HCT116 (cell line): ENCODE data around the gene MAML3. TPM values are rescaled to one million over a fixed set of nuclear protein-coding genes. Genes with fewer than 3 reads are reported as not detected.

Source experiments
- ATAC-seq: fragments of 200-7000 bp; cut with Tn5 transposase; 2 replicates; pipeline ENCODE4 v1.9.1; 2020; ENCODE audit warnings: mild to moderate bottlenecking, moderate library complexity
- BruUV-seq: library from RNA; stranded (reverse); fragments of 400-500 nt; replicated peaks from 2 replicates; lab custom pipeline; 2021; lab: Mats Ljungman, UMichigan
- CTCF ChIA-PET: fragments of 300-600 bp; sonication (Branson Sonifier 250); formaldehyde crosslinking; loops from one replicate; lab custom pipeline; 2021; ENCODE audit warnings: antibody characterized with exemption; lab: Charles Lee
- POLR2A ChIA-PET: fragments of 300-600, 350-600 bp; sonication (Branson Sonifier 250); formaldehyde crosslinking; loops from one replicate; lab custom pipeline; 2021; ENCODE audit warnings: antibody characterized with exemption; lab: Charles Lee
- RAD21 ChIA-PET, 2 experiments: fragments of 300-600 bp; sonication (Branson Sonifier 250); formaldehyde crosslinking; loops; one replicate each; lab custom pipeline; 2023; ENCODE audit warnings: low total read pairs in 2 of 2; ENCODE audit not compliant: uncharacterized antibody in 2 of 2, unreplicated experiment in 2 of 2, low non-redundant PET in 1 of 2; lab: Charles Lee
- DNase-seq: peaks from one replicate; pipeline ENCODE4 v3.0.0-alpha.2; 2010; ENCODE audit warnings: low read depth, low spot score
- H2AFZ ChIP-seq: fragments of 200-600 bp; shearing (Covaris generic), sonication (generic); 2 replicates; pipeline ENCODE4 v1.6.1; 2017; ENCODE audit warnings: low read depth, mixed run types, mixed read lengths, antibody characterized with exemption, low read length; ENCODE audit not compliant: poor library complexity, severe bottlenecking
- H3K27ac ChIP-seq: 2 replicates; pipeline ENCODE4 v1.5.1; 2012; ENCODE audit warnings: low read depth, low read length
- H3K27me3 ChIP-seq: fragments of 200-600 bp; sonication (generic); 2 replicates; pipeline ENCODE4 v1.6.1; 2016; ENCODE audit warnings: mixed run types, low read length, mixed read lengths; ENCODE audit not compliant: insufficient read depth
- H3K36me3 ChIP-seq, 2 experiments: fragments of 200-500 bp in 1 of 2; fragments of 200-600 bp in 1 of 2; sonication (Bioruptor generic) in 1 of 2; sonication (generic) in 1 of 2; 2 replicates each; pipeline versions ENCODE4 v1.5.1 to v1.6.1; 2014 to 2016; ENCODE audit warnings: low read length in 2 of 2, inconsistent platforms in 1 of 2, mixed read lengths in 1 of 2, mixed run types in 1 of 2; ENCODE audit not compliant: insufficient read depth in 2 of 2, control insufficient read depth in 1 of 2
- H3K4me1 ChIP-seq, 2 experiments: fragments of 200-600 bp in 1 of 2; sonication (generic) in 1 of 2; 2 replicates each; pipeline versions ENCODE4 v1.5.1 to v1.6.1; 2012 to 2017; ENCODE audit warnings: low read length in 2 of 2, inconsistent platforms in 1 of 2, mild to moderate bottlenecking in 1 of 2, mixed read lengths in 1 of 2, mixed run types in 1 of 2, moderate library complexity in 1 of 2; ENCODE audit not compliant: insufficient read depth in 2 of 2, control insufficient read depth in 1 of 2
- H3K4me2 ChIP-seq: fragments of 200-600 bp; sonication (generic); 2 replicates; pipeline ENCODE4 v1.6.1; 2017; ENCODE audit warnings: mixed run types, low read length, mixed read lengths
- H3K4me3 ChIP-seq, 2 experiments: fragments of 200-600 bp in 1 of 2; sonication (generic) in 1 of 2; replicated peaks in 1 of 2; 2 replicates each; pipeline ENCODE4 v1.5.1; 2011 to 2016; ENCODE audit warnings: low read length in 2 of 2, control low read depth in 1 of 2, low read depth in 1 of 2, mild to moderate bottlenecking in 1 of 2, mixed read lengths in 1 of 2, mixed run types in 1 of 2
- H3K79me2 ChIP-seq: fragments of 200-600 bp; sonication (generic); 2 replicates; pipeline ENCODE4 v1.6.1; 2017; ENCODE audit warnings: mild to moderate bottlenecking, mixed run types, low read length, moderate library complexity, mixed read lengths; ENCODE audit not compliant: insufficient read depth
- H3K9ac ChIP-seq: fragments of 200-600 bp; sonication (generic); 2 replicates; pipeline ENCODE4 v1.6.1; 2016; ENCODE audit warnings: low read length, mixed read lengths
- H3K9me2 ChIP-seq: fragments of 200-600 bp; sonication (generic), shearing (Covaris generic); 2 replicates; pipeline ENCODE4 v1.6.1; 2017; ENCODE audit warnings: mixed run types, mild to moderate bottlenecking, moderate library complexity; ENCODE audit not compliant: insufficient read depth
- H3K9me3 ChIP-seq, 2 experiments: fragments of 200-500 bp in 1 of 2; fragments of 200-600 bp in 1 of 2; sonication (Bioruptor generic) in 1 of 2; sonication (generic) in 1 of 2; 2 replicates each; pipeline ENCODE4 v1.6.1; 2014 to 2017; ENCODE audit warnings: low read length in 2 of 2, mixed read lengths in 2 of 2, inconsistent platforms in 1 of 2, low read depth in 1 of 2, mild to moderate bottlenecking in 1 of 2, mixed run types in 1 of 2, moderate library complexity in 1 of 2; ENCODE audit not compliant: control insufficient read depth in 1 of 2, insufficient read depth in 1 of 2
- H4K20me1 ChIP-seq: fragments of 200-600 bp; sonication (generic), shearing (Covaris generic); 2 replicates; pipeline ENCODE4 v1.6.1; 2017; ENCODE audit warnings: mixed run types, mild to moderate bottlenecking, moderate library complexity; ENCODE audit not compliant: insufficient read depth
- ATF3 ChIP-seq: IDR thresholded peaks from 2 replicates; pipeline ENCODE4 v1.6.1; 2012
- CBX3 ChIP-seq: IDR thresholded peaks from 2 replicates; pipeline ENCODE4 v1.6.1; 2012; ENCODE audit warnings: low read depth
- POLR2AphosphoS5 ChIP-seq: IDR thresholded peaks from 2 replicates; pipeline ENCODE4 v1.6.1; 2011; ENCODE audit warnings: mild to moderate bottlenecking, low read depth, low read length, moderate library complexity
- REST ChIP-seq: IDR thresholded peaks from 2 replicates; pipeline ENCODE4 v1.6.1; 2012; ENCODE audit warnings: low read depth
- TCF7L2 ChIP-seq: IDR thresholded peaks from 2 replicates; pipeline ENCODE4 v1.7.0; 2011; ENCODE audit warnings: borderline replicate concordance, inconsistent platforms; ENCODE audit not compliant: insufficient read depth, insufficient read length; ENCODE audit errors: extremely low read depth
- ZBTB33 ChIP-seq: IDR thresholded peaks from 2 replicates; pipeline ENCODE4 v1.6.1; 2011; ENCODE audit warnings: mild to moderate bottlenecking, low read length, moderate library complexity; ENCODE audit not compliant: insufficient replicate concordance; ENCODE audit errors: extremely low read depth
- intact Hi-C: fragments of 100-400 bp; cut with micrococcal nuclease; formaldehyde crosslinking; loops from 2 replicates; pipeline ENCODE4 v1.10.0; 2022
- total RNA-seq: library from RNA; stranded (reverse); gene quantifications from one replicate; pipeline ENCODE4 v1.2.1, GENCODE V29; 2021; ENCODE audit not compliant: unreplicated experiment

MAML3 gene
- total RNA-seq, 1 experiment from 2014 or later = 3.1 TPM

- H3K4me1 ChIP-seq = no peaks in the 10 kb centered on the region
- no peaks in the 10 kb centered on the region for H3K9me2 ChIP-seq
- no peaks in the 10 kb centered on the region for H3K36me3 ChIP-seq
- POLR2A ChIA-PET = no interaction called here
- no peak overlapping the region for H2AFZ ChIP-seq
- peaks cover 5% of the 10 kb centered on the region; the same call in 1 of the 2 replicates for H3K27me3 ChIP-seq
- no peak overlapping the region for H3K4me2 ChIP-seq
- H3K27ac ChIP-seq = no peak overlapping the region
- H3K4me3 ChIP-seq = no peak overlapping the region
- CTCF ChIA-PET = no interaction called here
- TF ChIP-seq REST (no peak), TCF7L2 (no peak), ATF3 (no peak), POLR2AphosphoS5 (no peak), CBX3 (no peak), ZBTB33 (no peak)
- H3K9ac ChIP-seq = no peak overlapping the region
- no peaks in the 10 kb centered on the region for H3K9me3 ChIP-seq
- ATAC-seq (no peak), DNase-seq (no peak)
- no peaks in the 10 kb centered on the region for H3K79me2 ChIP-seq
- intact Hi-C loops = no loop called here
- no TSS peak for BruUV-seq
- RAD21 ChIA-PET = no interaction called here
- no peaks in the 10 kb centered on the region for H4K20me1 ChIP-seq
These were observed 122.9 kb downstream of the MAML3 start for GRCh38 chr4:140031061-140031460.
